HCT116 (cell line): ENCODE results near the gene MBTPS1. TPM values are rescaled to one million over a fixed set of nuclear protein-coding genes. Genes with fewer than 3 reads are reported as not detected.

ENCODE experiments used
- ATAC-seq: fragments of 200-7000 bp; cut with Tn5 transposase; 2 replicates; pipeline ENCODE4 v1.9.1; 2020; ENCODE audit warnings: mild to moderate bottlenecking, moderate library complexity
- BruUV-seq: library from RNA; stranded (reverse); fragments of 400-500 nt; replicated peaks from 2 replicates; lab custom pipeline; 2021; lab: Mats Ljungman, UMichigan
- CTCF ChIA-PET: fragments of 300-600 bp; sonication (Branson Sonifier 250); formaldehyde crosslinking; loops from one replicate; lab custom pipeline; 2021; ENCODE audit warnings: antibody characterized with exemption; lab: Charles Lee
- POLR2A ChIA-PET: fragments of 300-600, 350-600 bp; sonication (Branson Sonifier 250); formaldehyde crosslinking; loops from one replicate; lab custom pipeline; 2021; ENCODE audit warnings: antibody characterized with exemption; lab: Charles Lee
- RAD21 ChIA-PET, 2 experiments: fragments of 300-600 bp; sonication (Branson Sonifier 250); formaldehyde crosslinking; loops; one replicate each; lab custom pipeline; 2023; ENCODE audit warnings: low total read pairs in 2 of 2; ENCODE audit not compliant: uncharacterized antibody in 2 of 2, unreplicated experiment in 2 of 2, low non-redundant PET in 1 of 2; lab: Charles Lee
- DNase-seq: peaks from one replicate; pipeline ENCODE4 v3.0.0-alpha.2; 2010; ENCODE audit warnings: low read depth, low spot score
- H2AFZ ChIP-seq: fragments of 200-600 bp; shearing (Covaris generic), sonication (generic); 2 replicates; pipeline ENCODE4 v1.6.1; 2017; ENCODE audit warnings: low read depth, mixed run types, mixed read lengths, antibody characterized with exemption, low read length; ENCODE audit not compliant: poor library complexity, severe bottlenecking
- H3K27ac ChIP-seq: 2 replicates; pipeline ENCODE4 v1.5.1; 2012; ENCODE audit warnings: low read depth, low read length
- H3K27me3 ChIP-seq: fragments of 200-600 bp; sonication (generic); 2 replicates; pipeline ENCODE4 v1.6.1; 2016; ENCODE audit warnings: mixed run types, low read length, mixed read lengths; ENCODE audit not compliant: insufficient read depth
- H3K36me3 ChIP-seq, 2 experiments: fragments of 200-500 bp in 1 of 2; fragments of 200-600 bp in 1 of 2; sonication (Bioruptor generic) in 1 of 2; sonication (generic) in 1 of 2; 2 replicates each; pipeline versions ENCODE4 v1.5.1 to v1.6.1; 2014 to 2016; ENCODE audit warnings: low read length in 2 of 2, inconsistent platforms in 1 of 2, mixed read lengths in 1 of 2, mixed run types in 1 of 2; ENCODE audit not compliant: insufficient read depth in 2 of 2, control insufficient read depth in 1 of 2
- H3K4me1 ChIP-seq, 2 experiments: fragments of 200-600 bp in 1 of 2; sonication (generic) in 1 of 2; 2 replicates each; pipeline versions ENCODE4 v1.5.1 to v1.6.1; 2012 to 2017; ENCODE audit warnings: low read length in 2 of 2, inconsistent platforms in 1 of 2, mild to moderate bottlenecking in 1 of 2, mixed read lengths in 1 of 2, mixed run types in 1 of 2, moderate library complexity in 1 of 2; ENCODE audit not compliant: insufficient read depth in 2 of 2, control insufficient read depth in 1 of 2
- H3K4me2 ChIP-seq: fragments of 200-600 bp; sonication (generic); 2 replicates; pipeline ENCODE4 v1.6.1; 2017; ENCODE audit warnings: mixed run types, low read length, mixed read lengths
- H3K4me3 ChIP-seq, 2 experiments: fragments of 200-600 bp in 1 of 2; sonication (generic) in 1 of 2; replicated peaks in 1 of 2; 2 replicates each; pipeline ENCODE4 v1.5.1; 2011 to 2016; ENCODE audit warnings: low read length in 2 of 2, control low read depth in 1 of 2, low read depth in 1 of 2, mild to moderate bottlenecking in 1 of 2, mixed read lengths in 1 of 2, mixed run types in 1 of 2
- H3K79me2 ChIP-seq: fragments of 200-600 bp; sonication (generic); 2 replicates; pipeline ENCODE4 v1.6.1; 2017; ENCODE audit warnings: mild to moderate bottlenecking, mixed run types, low read length, moderate library complexity, mixed read lengths; ENCODE audit not compliant: insufficient read depth
- H3K9ac ChIP-seq: fragments of 200-600 bp; sonication (generic); 2 replicates; pipeline ENCODE4 v1.6.1; 2016; ENCODE audit warnings: low read length, mixed read lengths
- H3K9me2 ChIP-seq: fragments of 200-600 bp; sonication (generic), shearing (Covaris generic); 2 replicates; pipeline ENCODE4 v1.6.1; 2017; ENCODE audit warnings: mixed run types, mild to moderate bottlenecking, moderate library complexity; ENCODE audit not compliant: insufficient read depth
- H3K9me3 ChIP-seq, 2 experiments: fragments of 200-500 bp in 1 of 2; fragments of 200-600 bp in 1 of 2; sonication (Bioruptor generic) in 1 of 2; sonication (generic) in 1 of 2; 2 replicates each; pipeline ENCODE4 v1.6.1; 2014 to 2017; ENCODE audit warnings: low read length in 2 of 2, mixed read lengths in 2 of 2, inconsistent platforms in 1 of 2, low read depth in 1 of 2, mild to moderate bottlenecking in 1 of 2, mixed run types in 1 of 2, moderate library complexity in 1 of 2; ENCODE audit not compliant: control insufficient read depth in 1 of 2, insufficient read depth in 1 of 2
- H4K20me1 ChIP-seq: fragments of 200-600 bp; sonication (generic), shearing (Covaris generic); 2 replicates; pipeline ENCODE4 v1.6.1; 2017; ENCODE audit warnings: mixed run types, mild to moderate bottlenecking, moderate library complexity; ENCODE audit not compliant: insufficient read depth
- CBX3 ChIP-seq: IDR thresholded peaks from 2 replicates; pipeline ENCODE4 v1.6.1; 2012; ENCODE audit warnings: low read depth
- ELF1 ChIP-seq: IDR thresholded peaks from 2 replicates; pipeline ENCODE4 v1.6.1; 2012; ENCODE audit warnings: low read depth, borderline replicate concordance
- EZH2 ChIP-seq: fragments of 200-600 bp; sonication (generic); IDR thresholded peaks from 2 replicates; pipeline ENCODE4 v1.6.1; 2017; ENCODE audit warnings: antibody characterized with exemption, mixed run types
- JUND ChIP-seq: IDR thresholded peaks from 2 replicates; pipeline ENCODE4 v1.6.1; 2012
- SIN3A ChIP-seq: IDR thresholded peaks from 2 replicates; pipeline ENCODE4 v1.6.1; 2012; ENCODE audit warnings: low read depth
- TCF7L2 ChIP-seq: IDR thresholded peaks from 2 replicates; pipeline ENCODE4 v1.7.0; 2011; ENCODE audit warnings: borderline replicate concordance, inconsistent platforms; ENCODE audit not compliant: insufficient read depth, insufficient read length; ENCODE audit errors: extremely low read depth
- ZFX ChIP-seq: fragments of 450-650 bp; IDR thresholded peaks from 2 replicates; pipeline ENCODE4 v1.6.1; 2017
- ZNF274 ChIP-seq: fragments of 200-500 bp; sonication (Bioruptor generic); IDR thresholded peaks from 2 replicates; pipeline ENCODE4 v1.6.1; 2014; ENCODE audit warnings: mild to moderate bottlenecking, low read depth, low read length, inconsistent platforms
- intact Hi-C: fragments of 100-400 bp; cut with micrococcal nuclease; formaldehyde crosslinking; loops from 2 replicates; pipeline ENCODE4 v1.10.0; 2022
- total RNA-seq: library from RNA; stranded (reverse); gene quantifications from one replicate; pipeline ENCODE4 v1.2.1, GENCODE V29; 2021; ENCODE audit not compliant: unreplicated experiment
- TF ChIP-seq, protein P1 (sequence below), 3 experiments: fragments of 200-600 bp in 1 of 3; sonication (generic) in 1 of 3; IDR thresholded peaks in 2 of 3; conservative IDR thresholded peaks in 1 of 3; 2 replicates each; pipeline ENCODE4 v1.5.1; 2012 to 2017; ENCODE audit warnings: low read depth in 2 of 3, low read length in 2 of 3, antibody characterized with exemption in 1 of 3, borderline replicate concordance in 1 of 3, control low read depth in 1 of 3, mild to moderate bottlenecking in 1 of 3, mixed read lengths in 1 of 3, mixed run types in 1 of 3, moderate library complexity in 1 of 3; ENCODE audit not compliant: insufficient read depth in 1 of 3
- TF ChIP-seq, protein P2 (sequence below): IDR thresholded peaks from 2 replicates; pipeline ENCODE4 v1.6.1; 2012; ENCODE audit warnings: low read depth

The MBTPS1 gene
- total RNA-seq, 1 experiment from 2014 or later = 111 TPM

DNA sequence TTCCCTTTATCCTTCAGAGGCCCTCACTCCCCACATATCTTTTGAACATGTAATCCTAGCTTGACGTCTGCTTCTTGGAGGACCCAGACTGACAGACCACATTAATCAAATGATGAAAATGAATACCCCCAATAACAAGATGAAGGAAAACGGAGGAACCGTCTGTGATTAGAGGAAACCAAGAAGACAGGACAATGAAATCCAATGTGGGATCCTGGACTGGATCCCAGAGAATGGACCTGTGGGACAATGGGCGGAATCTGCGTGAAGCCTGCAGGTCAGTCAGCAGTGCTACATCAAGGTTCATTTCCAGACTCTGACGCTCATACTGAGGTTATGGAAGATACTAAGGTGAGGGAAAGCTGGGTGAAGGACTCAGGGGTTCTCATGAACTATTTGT, 35.9 kb downstream of the MBTPS1 start:
- 0 out of 2 replicates have a peak, but pooled peaks cover 6% of the 10 kb centered on the region for H3K79me2 ChIP-seq
- DNase-seq = no peak
- H3K36me3 ChIP-seq = peaks cover 17 to 40% of the 10 kb centered on the region in 2 experiments
- no peaks in the 10 kb centered on the region for H4K20me1 ChIP-seq
- H3K9me3 ChIP-seq = no peaks in the 10 kb centered on the region
- POLR2A ChIA-PET = no interaction called here
- intact Hi-C loops = no loop called here
- no peaks in the 10 kb centered on the region for H3K9me2 ChIP-seq
- H2AFZ ChIP-seq = no peak overlapping the region
- RAD21 ChIA-PET = no interaction called here
- no peaks in the 10 kb centered on the region for H3K4me1 ChIP-seq
- no peak overlapping the region for H3K4me3 ChIP-seq
- H3K9ac ChIP-seq = no peak overlapping the region
- H3K4me2 ChIP-seq = no peak overlapping the region
- ATAC-seq = no peak
- TF ChIP-seq ELF1 (no peak), TCF7L2 (no peak), SIN3A (no peak), EZH2 (no peak), JUND (no peak), ZFX (no peak), CBX3 (no peak), ZNF274 (no peak)
- TF ChIP-seq, protein P1, sequence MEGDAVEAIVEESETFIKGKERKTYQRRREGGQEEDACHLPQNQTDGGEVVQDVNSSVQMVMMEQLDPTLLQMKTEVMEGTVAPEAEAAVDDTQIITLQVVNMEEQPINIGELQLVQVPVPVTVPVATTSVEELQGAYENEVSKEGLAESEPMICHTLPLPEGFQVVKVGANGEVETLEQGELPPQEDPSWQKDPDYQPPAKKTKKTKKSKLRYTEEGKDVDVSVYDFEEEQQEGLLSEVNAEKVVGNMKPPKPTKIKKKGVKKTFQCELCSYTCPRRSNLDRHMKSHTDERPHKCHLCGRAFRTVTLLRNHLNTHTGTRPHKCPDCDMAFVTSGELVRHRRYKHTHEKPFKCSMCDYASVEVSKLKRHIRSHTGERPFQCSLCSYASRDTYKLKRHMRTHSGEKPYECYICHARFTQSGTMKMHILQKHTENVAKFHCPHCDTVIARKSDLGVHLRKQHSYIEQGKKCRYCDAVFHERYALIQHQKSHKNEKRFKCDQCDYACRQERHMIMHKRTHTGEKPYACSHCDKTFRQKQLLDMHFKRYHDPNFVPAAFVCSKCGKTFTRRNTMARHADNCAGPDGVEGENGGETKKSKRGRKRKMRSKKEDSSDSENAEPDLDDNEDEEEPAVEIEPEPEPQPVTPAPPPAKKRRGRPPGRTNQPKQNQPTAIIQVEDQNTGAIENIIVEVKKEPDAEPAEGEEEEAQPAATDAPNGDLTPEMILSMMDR (IDR thresholded peaks at IDR 0.05 in 2 of 3, conservative IDR thresholded peaks at IDR 0.05 in 1 of 3; ENCODE audit: borderline replicate concordance in 1 of 3, insufficient read depth in 1 of 3, low read depth in 2 of 3, low read length in 2 of 3) = no peak
- TF ChIP-seq, protein P2, sequence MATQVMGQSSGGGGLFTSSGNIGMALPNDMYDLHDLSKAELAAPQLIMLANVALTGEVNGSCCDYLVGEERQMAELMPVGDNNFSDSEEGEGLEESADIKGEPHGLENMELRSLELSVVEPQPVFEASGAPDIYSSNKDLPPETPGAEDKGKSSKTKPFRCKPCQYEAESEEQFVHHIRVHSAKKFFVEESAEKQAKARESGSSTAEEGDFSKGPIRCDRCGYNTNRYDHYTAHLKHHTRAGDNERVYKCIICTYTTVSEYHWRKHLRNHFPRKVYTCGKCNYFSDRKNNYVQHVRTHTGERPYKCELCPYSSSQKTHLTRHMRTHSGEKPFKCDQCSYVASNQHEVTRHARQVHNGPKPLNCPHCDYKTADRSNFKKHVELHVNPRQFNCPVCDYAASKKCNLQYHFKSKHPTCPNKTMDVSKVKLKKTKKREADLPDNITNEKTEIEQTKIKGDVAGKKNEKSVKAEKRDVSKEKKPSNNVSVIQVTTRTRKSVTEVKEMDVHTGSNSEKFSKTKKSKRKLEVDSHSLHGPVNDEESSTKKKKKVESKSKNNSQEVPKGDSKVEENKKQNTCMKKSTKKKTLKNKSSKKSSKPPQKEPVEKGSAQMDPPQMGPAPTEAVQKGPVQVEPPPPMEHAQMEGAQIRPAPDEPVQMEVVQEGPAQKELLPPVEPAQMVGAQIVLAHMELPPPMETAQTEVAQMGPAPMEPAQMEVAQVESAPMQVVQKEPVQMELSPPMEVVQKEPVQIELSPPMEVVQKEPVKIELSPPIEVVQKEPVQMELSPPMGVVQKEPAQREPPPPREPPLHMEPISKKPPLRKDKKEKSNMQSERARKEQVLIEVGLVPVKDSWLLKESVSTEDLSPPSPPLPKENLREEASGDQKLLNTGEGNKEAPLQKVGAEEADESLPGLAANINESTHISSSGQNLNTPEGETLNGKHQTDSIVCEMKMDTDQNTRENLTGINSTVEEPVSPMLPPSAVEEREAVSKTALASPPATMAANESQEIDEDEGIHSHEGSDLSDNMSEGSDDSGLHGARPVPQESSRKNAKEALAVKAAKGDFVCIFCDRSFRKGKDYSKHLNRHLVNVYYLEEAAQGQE = no peak
- TF ChIP-seq, all 23 proteins: peak for 0
- Histone ChIP-seq H3K27ac (no peak overlapping the region), H3K27me3 (no peaks in the 10 kb centered on the region)
- CTCF ChIA-PET = no interaction called here
- no TSS peak for BruUV-seq
